IPS-20b (cell line): ENCODE data around the gene CYP11A1.

ENCODE experiments used
- H3K27ac ChIP-seq: one replicate; pipeline ENCODE4 v1.5.1; 2013; ENCODE audit warnings: low read length
- H3K27me3 ChIP-seq: 2 replicates; pipeline ENCODE4 v1.6.1; 2013; ENCODE audit warnings: mild to moderate bottlenecking, low read length, inconsistent platforms; ENCODE audit not compliant: insufficient read depth
- H3K36me3 ChIP-seq: 2 replicates; pipeline ENCODE4 v1.6.1; 2013; ENCODE audit warnings: low read depth, mild to moderate bottlenecking, inconsistent platforms, low read length, moderate library complexity; ENCODE audit not compliant: insufficient read depth
- H3K4me1 ChIP-seq: 2 replicates; pipeline ENCODE4 v1.6.1; 2013; ENCODE audit warnings: mild to moderate bottlenecking, control low read depth, inconsistent platforms, low read length, moderate library complexity; ENCODE audit not compliant: insufficient read depth
- H3K4me3 ChIP-seq: 2 replicates; pipeline ENCODE4 v1.5.1; 2013; ENCODE audit warnings: mild to moderate bottlenecking, low read length, inconsistent platforms
- H3K9ac ChIP-seq: 2 replicates; pipeline ENCODE4 v1.6.1; 2013; ENCODE audit warnings: low read depth, mild to moderate bottlenecking, inconsistent platforms, low read length, moderate library complexity
- H3K9me3 ChIP-seq: 2 replicates; pipeline ENCODE4 v1.6.1; 2013; ENCODE audit warnings: mild to moderate bottlenecking, low read depth, low read length, inconsistent platforms; ENCODE audit not compliant: insufficient read depth

The CYP11A1 gene

GRCh38 chr15:74367296-74367854 is at the start of gene CYP11A1:
TSS of gene CYP11A1 (minus strand) at chr15:74367646. CDS start at chr15:74367585, 61 bp downstream.
- no peaks in the 10 kb centered on the region for H3K9me3 ChIP-seq
- H3K4me3 ChIP-seq: no peak within 1 kb of the TSS
- no peak within 1 kb of the TSS for H3K9ac ChIP-seq
- H3K27me3 ChIP-seq: peaks cover 30% of the 10 kb centered on the region
- no peaks in the 10 kb centered on the region for H3K36me3 ChIP-seq
- no peak within 1 kb of the TSS for H3K27ac ChIP-seq
- H3K4me1 ChIP-seq: peaks cover 10% of the 10 kb centered on the region; the same call in 1 of the 2 replicates

GRCh38 chr15:74417225-74417624 is 49.8 kb upstream of the CYP11A1 start:
- no peaks in the 10 kb centered on the region for H3K27me3 ChIP-seq
- H3K27ac ChIP-seq: no peak overlapping the region
- H3K9me3 ChIP-seq: no peaks in the 10 kb centered on the region
- H3K4me1 ChIP-seq: peaks cover 6% of the 10 kb centered on the region
- H3K4me3 ChIP-seq: no peak overlapping the region
- H3K9ac ChIP-seq: no peak overlapping the region
- H3K36me3 ChIP-seq: peaks cover 44% of the 10 kb centered on the region

GRCh38 chr15:74415966-74416916 is 48.8 kb upstream of the CYP11A1 start:
- Histone ChIP-seq H3K36me3 (peaks cover 50% of the 10 kb centered on the region), H3K9ac (no peak overlapping the region), H3K27me3 (no peaks in the 10 kb centered on the region), H3K27ac (no peak overlapping the region), H3K4me3 (no peak overlapping the region), H3K4me1 (0 out of 2 replicates have a peak, but pooled peaks cover 2% of the 10 kb centered on the region), H3K9me3 (no peaks in the 10 kb centered on the region)

- H3K4me3 ChIP-seq: no peak overlapping the region
- no peak overlapping the region for H3K9ac ChIP-seq
- H3K27me3 ChIP-seq: no peaks in the 10 kb centered on the region
- H3K36me3 ChIP-seq: peaks cover 57% of the 10 kb centered on the region
- H3K27ac ChIP-seq: no peak overlapping the region
- H3K4me1 ChIP-seq: no peaks in the 10 kb centered on the region
- no peaks in the 10 kb centered on the region for H3K9me3 ChIP-seq
These were observed 47.3 kb upstream of the CYP11A1 start for GRCh38 chr15:74414603-74415338.

- Histone ChIP-seq H3K4me1 (no peaks in the 10 kb centered on the region), H3K27ac (no peak overlapping the region), H3K9me3 (no peaks in the 10 kb centered on the region), H3K9ac (no peak overlapping the region), H3K4me3 (no peak overlapping the region), H3K27me3 (no peaks in the 10 kb centered on the region), H3K36me3 (peaks cover 57% of the 10 kb centered on the region)
These were observed 46.7 kb upstream of the CYP11A1 start for GRCh38 chr15:74414081-74414580.

GRCh38 chr15:74413350-74414080 is 46.1 kb upstream of the CYP11A1 start:
- Histone ChIP-seq H3K4me3 (no peak overlapping the region), H3K27ac (no peak overlapping the region), H3K4me1 (no peaks in the 10 kb centered on the region), H3K9ac (no peak overlapping the region), H3K36me3 (peaks cover 57% of the 10 kb centered on the region), H3K27me3 (no peaks in the 10 kb centered on the region), H3K9me3 (no peaks in the 10 kb centered on the region)

GRCh38 chr15:74412159-74412558 is 44.7 kb upstream of the CYP11A1 start:
- no peak overlapping the region for H3K27ac ChIP-seq
- no peaks in the 10 kb centered on the region for H3K9me3 ChIP-seq
- H3K4me1 ChIP-seq: no peaks in the 10 kb centered on the region
- no peaks in the 10 kb centered on the region for H3K27me3 ChIP-seq
- H3K4me3 ChIP-seq: no peak overlapping the region
- peaks cover 51% of the 10 kb centered on the region for H3K36me3 ChIP-seq
- no peak overlapping the region for H3K9ac ChIP-seq

GRCh38 chr15:74411686-74412085 is 44.2 kb upstream of the CYP11A1 start:
- Histone ChIP-seq H3K4me3 (no peak overlapping the region), H3K9me3 (no peaks in the 10 kb centered on the region), H3K36me3 (peaks cover 48% of the 10 kb centered on the region), H3K9ac (no peak overlapping the region), H3K27ac (no peak overlapping the region), H3K4me1 (0 out of 2 replicates have a peak, but pooled peaks cover 4% of the 10 kb centered on the region), H3K27me3 (no peaks in the 10 kb centered on the region)

GRCh38 chr15:74410502-74410901 is 43.1 kb upstream of the CYP11A1 start:
- Histone ChIP-seq H3K4me3 (no peak overlapping the region), H3K9me3 (no peaks in the 10 kb centered on the region), H3K9ac (no peak overlapping the region), H3K27me3 (no peaks in the 10 kb centered on the region), H3K36me3 (peaks cover 41% of the 10 kb centered on the region), H3K4me1 (0 out of 2 replicates have a peak, but pooled peaks cover 5% of the 10 kb centered on the region), H3K27ac (no peak overlapping the region)

GRCh38 chr15:74409225-74409624 is 41.8 kb upstream of the CYP11A1 start:
- Histone ChIP-seq H3K9me3 (no peaks in the 10 kb centered on the region), H3K4me1 (0 out of 2 replicates have a peak, but pooled peaks cover 5% of the 10 kb centered on the region), H3K27ac (no peak overlapping the region), H3K27me3 (no peaks in the 10 kb centered on the region), H3K36me3 (peaks cover 30% of the 10 kb centered on the region), H3K4me3 (no peak overlapping the region), H3K9ac (no peak overlapping the region)

- Histone ChIP-seq H3K27me3 (no peaks in the 10 kb centered on the region), H3K9me3 (no peaks in the 10 kb centered on the region), H3K9ac (no peak overlapping the region), H3K36me3 (peaks cover 26% of the 10 kb centered on the region), H3K4me3 (no peak overlapping the region), H3K4me1 (0 out of 2 replicates have a peak, but pooled peaks cover 5% of the 10 kb centered on the region), H3K27ac (no peak overlapping the region)
These were observed 41.4 kb upstream of the CYP11A1 start for GRCh38 chr15:74408815-74409214.
